Activated naive CD4-positive, alpha-beta T cell treated with anti-CD3 and anti-CD28 coated beads for 36 hours (primary cell): Measurements from ENCODE around the gene COX7A2L. TPM values are rescaled to one million over a fixed set of nuclear protein-coding genes. Genes with fewer than 3 reads are reported as not detected.

Experiments used
- CTCF ChIA-PET: fragments of 350-600 bp; sonication (Branson Sonifier 250); formaldehyde crosslinking; loops from one replicate; lab custom pipeline; 2021; ENCODE audit warnings: antibody characterized with exemption; lab: Charles Lee
- DNase-seq: peaks from one replicate; pipeline ENCODE4 v3.0.0-alpha.2; 2020
- H3K27ac Mint-ChIP-seq: one replicate; pipeline ENCODE4 v1.8.0; 2021; ENCODE audit warnings: mild to moderate bottlenecking, mixed read lengths
- H3K27me3 Mint-ChIP-seq: one replicate; pipeline ENCODE4 v1.8.0; 2021; ENCODE audit warnings: low read depth, mixed read lengths
- H3K36me3 Mint-ChIP-seq: one replicate; pipeline ENCODE4 v1.8.0; 2021; ENCODE audit warnings: low read depth, mixed read lengths
- H3K4me1 Mint-ChIP-seq: one replicate; pipeline ENCODE4 v1.8.0; 2021; ENCODE audit warnings: low read depth, mixed read lengths
- H3K4me3 Mint-ChIP-seq: one replicate; pipeline ENCODE4 v1.8.0; 2021; ENCODE audit warnings: mild to moderate bottlenecking, moderate library complexity, mixed read lengths
- H3K9me3 Mint-ChIP-seq: one replicate; pipeline ENCODE4 v1.8.0; 2021; ENCODE audit warnings: mixed read lengths
- intact Hi-C: fragments of 100-400 bp; cut with micrococcal nuclease; formaldehyde crosslinking; loops from one replicate; pipeline ENCODE4 v1.15.1; 2023
- total RNA-seq, 2 experiments: library from RNA; stranded (reverse); gene quantifications; one replicate each; pipeline ENCODE4 v1.2.3, GENCODE V29; 2021

Gene COX7A2L
- total RNA-seq, 2 experiments from 2014 or later, result 150 to 152 TPM

- no peak overlapping the region for H3K4me3 Mint-ChIP-seq
- H3K27me3 Mint-ChIP-seq, result no peaks in the 10 kb centered on the region
- H3K4me1 Mint-ChIP-seq, result peaks cover 18% of the 10 kb centered on the region
- no peaks in the 10 kb centered on the region for H3K9me3 Mint-ChIP-seq
- H3K36me3 Mint-ChIP-seq, result peaks cover 33% of the 10 kb centered on the region
- no peak overlapping the region for H3K27ac Mint-ChIP-seq
- no peak for DNase-seq
- intact Hi-C loops, result no loop called here
- CTCF ChIA-PET, result interaction anchor here (1.4 kb wide), 1 partner anchor 214 kb away, joined by 3 read pairs; no protein-coding TSS in a partner anchor
These were observed 56.8 kb downstream of the COX7A2L start for GRCh38 chr2:42304059-42304713.

- CTCF ChIA-PET, result no interaction called here
- no peaks in the 10 kb centered on the region for H3K9me3 Mint-ChIP-seq
- H3K4me1 Mint-ChIP-seq, result peaks cover 23% of the 10 kb centered on the region
- H3K36me3 Mint-ChIP-seq, result peaks cover 40% of the 10 kb centered on the region
- H3K27ac Mint-ChIP-seq, result no peak overlapping the region
- H3K27me3 Mint-ChIP-seq, result no peaks in the 10 kb centered on the region
- intact Hi-C loops, result no loop called here
- H3K4me3 Mint-ChIP-seq, result no peak overlapping the region
- DNase-seq, result no peak
These were observed 57.8 kb downstream of the COX7A2L start for GRCh38 chr2:42303252-42303651.

- H3K9me3 Mint-ChIP-seq, result no peaks in the 10 kb centered on the region
- H3K27me3 Mint-ChIP-seq, result no peaks in the 10 kb centered on the region
- CTCF ChIA-PET, result interaction anchor here (0.6 to 1.8 kb wide), 3 partner anchors 16 to 513 kb away, joined by 3 to 5 read pairs (median 3); no protein-coding TSS in a partner anchor
- H3K4me3 Mint-ChIP-seq, result no peak overlapping the region
- peaks cover 42% of the 10 kb centered on the region for H3K4me1 Mint-ChIP-seq
- intact Hi-C loops, result no loop called here
- peaks cover 47% of the 10 kb centered on the region for H3K36me3 Mint-ChIP-seq
- no peak for DNase-seq
- no peak overlapping the region for H3K27ac Mint-ChIP-seq
These were observed 60.5 kb downstream of the COX7A2L start for GRCh38 chr2:42300527-42300926.

Other genes with a start within 250 kb of the COX7A2L start
- 10 to 100 TPM; 65.8 to 65.9 TPM for gene EML4, start 191.9 kb downstream of the COX7A2L start, total RNA-seq
- under 1 TPM; 0.19 to 0.30 TPM for gene KCNG3, start 132.8 kb upstream of the COX7A2L start, total RNA-seq
- 10 to 100 TPM; 31.9 to 38.0 TPM for gene MTA3, start 207.4 kb upstream of the COX7A2L start, total RNA-seq